ENCODE measurements around the gene FAT4.

Gene FAT4

GRCh38 chr4:125314676-125315575 lies at the start of gene FAT4:
Gene FAT4, plus strand, starts transcription at chr4:125314955. Its CDS starts 1,457 bp downstream, at chr4:125316412.
- DNase-seq, result peak; percentile 91

GRCh38 chr4:125265846-125266245 lies 48.9 kb upstream of the FAT4 start:
- DNase-seq, result no peak

GRCh38 chr4:125266901-125267604 lies 47.7 kb upstream of the FAT4 start:
- DNase-seq, result no peak

GRCh38 chr4:125267630-125268029 lies 47.1 kb upstream of the FAT4 start:
- no peak for DNase-seq

GRCh38 chr4:125268068-125268755 lies 46.5 kb upstream of the FAT4 start:
- no peak for DNase-seq

GRCh38 chr4:125276811-125277210 lies 37.9 kb upstream of the FAT4 start:
- no peak for DNase-seq

GRCh38 chr4:125277790-125278189 lies 37.0 kb upstream of the FAT4 start:
- DNase-seq, result no peak

GRCh38 chr4:125280892-125281403 lies 33.8 kb upstream of the FAT4 start:
- no peak for DNase-seq

GRCh38 chr4:125283707-125284279 lies 31.0 kb upstream of the FAT4 start:
- DNase-seq, result peak; percentile 20

- DNase-seq, result no peak
Measured at GRCh38 chr4:125297116-125297515, 17.6 kb upstream of the FAT4 start.

GRCh38 chr4:125303058-125303457 lies 11.7 kb upstream of the FAT4 start:
- no peak for DNase-seq

- DNase-seq, result peak; percentile 56
Measured at GRCh38 chr4:125303821-125304220, 10.9 kb upstream of the FAT4 start.

GRCh38 chr4:125306112-125306511 lies 8.6 kb upstream of the FAT4 start:
- DNase-seq, result no peak

- DNase-seq, result no peak
Measured at GRCh38 chr4:125306533-125306932, 8.2 kb upstream of the FAT4 start.

GRCh38 chr4:125311503-125311902 lies 3.3 kb upstream of the FAT4 start:
- no peak for DNase-seq

- peak; percentile 93 for DNase-seq
Measured at GRCh38 chr4:125313497-125313896, 1.3 kb upstream of the FAT4 start.

GRCh38 chr4:125313989-125314667 lies 627 bp upstream of the FAT4 start:
- no peak for DNase-seq

- peak; percentile 31 for DNase-seq
Measured at GRCh38 chr4:125315576-125316400, 1.0 kb downstream of the FAT4 start.

GRCh38 chr4:125316401-125316790 lies 1.6 kb downstream of the FAT4 start:
- DNase-seq, result no peak

- no peak for DNase-seq
Measured at GRCh38 chr4:125316791-125317524, 2.2 kb downstream of the FAT4 start.

GRCh38 chr4:125317525-125317877 lies 2.7 kb downstream of the FAT4 start:
- peak; percentile 66 for DNase-seq
